A673 (cell line): Measurements from ENCODE around the gene TRAF1.

Experiments used
- CTCF ChIP-seq: fragments of 300-800, 200-600 bp; sonication (generic); conservative IDR thresholded peaks from 2 replicates; pipeline ENCODE4 v1.5.1; 2017; ENCODE audit warnings: low read depth, mild to moderate bottlenecking, antibody characterized with exemption, low read length, moderate library complexity, mixed read lengths
- EZH2 ChIP-seq: fragments of 200-600 bp; sonication (generic); IDR thresholded peaks from 2 replicates; pipeline ENCODE4 v1.6.1; 2017; ENCODE audit warnings: borderline replicate concordance, low read depth, mild to moderate bottlenecking, mixed read lengths, antibody characterized with exemption, low read length; ENCODE audit not compliant: poor library complexity, severe bottlenecking

DNA sequence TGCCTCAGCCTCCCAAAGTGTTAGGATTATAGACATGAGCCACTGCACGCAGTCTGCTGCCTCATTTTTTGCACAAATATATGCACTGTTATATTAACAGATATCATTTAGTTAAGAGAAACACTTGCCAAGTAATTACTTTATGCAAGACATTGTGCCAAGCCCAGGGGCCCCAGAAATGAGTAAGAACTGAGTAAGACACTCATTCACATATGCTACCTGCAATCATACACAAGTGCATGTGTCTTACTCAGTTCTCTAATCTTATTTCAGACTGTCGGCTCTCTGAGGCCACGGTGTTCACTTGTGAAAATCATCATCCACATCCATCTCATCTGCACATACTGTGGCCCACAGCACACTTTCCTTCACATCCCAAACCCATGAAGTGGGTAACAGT lies 16.0 kb downstream of the TRAF1 start:
- TF ChIP-seq CTCF (no peak), EZH2 (no peak)
